Type B pancreatic cell (in vitro differentiated cells): ENCODE results near the gene ANKRD28. TPM values are rescaled to one million over a fixed set of nuclear protein-coding genes. Genes with fewer than 3 reads are reported as not detected.
"Not testable (repeated sequence)": the region's sequence is repeated elsewhere in the genome, so short reads cannot be mapped to it uniquely, and the experiment has no call there.

ENCODE experiments used
- DNase-seq: peaks from one replicate; pipeline ENCODE4 v3.0.0; 2021; ENCODE audit warnings: mixed read lengths; ENCODE audit not compliant: unreplicated experiment; ENCODE audit errors: extremely low spot score
- H3K27ac Mint-ChIP-seq: 2 replicates; pipeline ENCODE4 v1.8.0; 2021; ENCODE audit warnings: mild to moderate bottlenecking, mixed read lengths
- H3K27me3 Mint-ChIP-seq: 2 replicates; pipeline ENCODE4 v1.8.0; 2021; ENCODE audit warnings: mixed read lengths
- H3K36me3 Mint-ChIP-seq: 2 replicates; pipeline ENCODE4 v1.8.0; 2021; ENCODE audit warnings: mixed read lengths
- H3K4me1 Mint-ChIP-seq: one replicate; pipeline ENCODE4 v1.8.0; 2021; ENCODE audit warnings: mixed read lengths; ENCODE audit not compliant: unreplicated experiment
- H3K4me3 Mint-ChIP-seq: 2 replicates; pipeline ENCODE4 v1.8.0; 2021; ENCODE audit warnings: mild to moderate bottlenecking, mixed read lengths
- H3K9me3 Mint-ChIP-seq: 2 replicates; pipeline ENCODE4 v1.8.0; 2021; ENCODE audit warnings: mixed read lengths
- total RNA-seq: library from RNA; stranded (reverse); gene quantifications from 2 replicates; pipeline ENCODE4 v1.2.1, GENCODE V29; 2021; ENCODE audit warnings: low replicate concordance
- TF ChIP-seq, protein P1 (sequence below): fragments of 200-600 bp; sonication (generic); conservative IDR thresholded peaks from 2 replicates; pipeline ENCODE4 v1.5.0; 2021; ENCODE audit warnings: antibody characterized with exemption, mild to moderate bottlenecking

Gene ANKRD28
- total RNA-seq, 1 donor from 2014 or later = 44.3 TPM

DNA sequence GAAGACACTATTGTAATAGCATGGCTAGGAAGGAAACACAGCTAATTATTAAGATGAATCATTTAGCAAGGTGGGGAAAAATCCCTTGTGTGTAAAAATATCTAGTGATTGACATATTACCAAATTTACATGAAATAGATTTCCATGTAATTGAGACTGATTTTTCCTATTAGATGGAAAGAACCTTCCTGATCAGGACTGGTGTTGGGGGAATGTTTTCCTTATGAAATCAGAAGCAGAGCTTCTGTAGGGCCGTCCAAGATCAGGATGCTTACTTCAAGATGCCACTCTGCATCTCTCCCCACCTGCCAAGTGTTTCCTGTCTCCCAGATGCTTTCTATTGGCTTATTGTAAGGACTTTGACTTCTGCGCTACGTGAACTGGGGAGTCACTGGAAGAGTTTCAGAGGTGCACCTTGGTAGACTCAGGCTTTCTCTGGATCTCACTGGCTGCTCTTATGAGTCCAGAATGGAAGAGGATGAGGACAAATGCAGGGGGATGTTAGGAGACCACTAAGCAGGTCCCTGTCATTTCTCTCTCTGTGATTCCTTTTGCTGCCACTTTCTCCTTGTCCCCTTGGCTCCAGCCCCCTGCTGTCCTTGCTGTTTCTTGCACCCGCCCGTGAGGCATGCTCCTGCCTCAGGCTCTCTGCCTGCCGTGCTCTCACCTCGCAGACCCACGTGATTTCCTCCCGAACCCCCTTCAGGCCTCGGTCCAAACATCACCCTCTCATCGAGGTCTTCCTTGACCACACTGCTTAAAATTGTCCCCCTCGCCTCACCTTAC is 166.2 kb downstream of the ANKRD28 start:
- DNase-seq = no peak
- H3K27me3 Mint-ChIP-seq = no peaks in the 10 kb centered on the region
- peaks cover 45% of the 10 kb centered on the region for H3K4me1 Mint-ChIP-seq
- no peak overlapping the region for H3K4me3 Mint-ChIP-seq
- H3K9me3 Mint-ChIP-seq = no peaks in the 10 kb centered on the region
- peak overlapping the region; percentile 30 for H3K27ac Mint-ChIP-seq
- H3K36me3 Mint-ChIP-seq = no peaks in the 10 kb centered on the region
- TF ChIP-seq, protein P1, sequence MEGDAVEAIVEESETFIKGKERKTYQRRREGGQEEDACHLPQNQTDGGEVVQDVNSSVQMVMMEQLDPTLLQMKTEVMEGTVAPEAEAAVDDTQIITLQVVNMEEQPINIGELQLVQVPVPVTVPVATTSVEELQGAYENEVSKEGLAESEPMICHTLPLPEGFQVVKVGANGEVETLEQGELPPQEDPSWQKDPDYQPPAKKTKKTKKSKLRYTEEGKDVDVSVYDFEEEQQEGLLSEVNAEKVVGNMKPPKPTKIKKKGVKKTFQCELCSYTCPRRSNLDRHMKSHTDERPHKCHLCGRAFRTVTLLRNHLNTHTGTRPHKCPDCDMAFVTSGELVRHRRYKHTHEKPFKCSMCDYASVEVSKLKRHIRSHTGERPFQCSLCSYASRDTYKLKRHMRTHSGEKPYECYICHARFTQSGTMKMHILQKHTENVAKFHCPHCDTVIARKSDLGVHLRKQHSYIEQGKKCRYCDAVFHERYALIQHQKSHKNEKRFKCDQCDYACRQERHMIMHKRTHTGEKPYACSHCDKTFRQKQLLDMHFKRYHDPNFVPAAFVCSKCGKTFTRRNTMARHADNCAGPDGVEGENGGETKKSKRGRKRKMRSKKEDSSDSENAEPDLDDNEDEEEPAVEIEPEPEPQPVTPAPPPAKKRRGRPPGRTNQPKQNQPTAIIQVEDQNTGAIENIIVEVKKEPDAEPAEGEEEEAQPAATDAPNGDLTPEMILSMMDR = no peak

DNA sequence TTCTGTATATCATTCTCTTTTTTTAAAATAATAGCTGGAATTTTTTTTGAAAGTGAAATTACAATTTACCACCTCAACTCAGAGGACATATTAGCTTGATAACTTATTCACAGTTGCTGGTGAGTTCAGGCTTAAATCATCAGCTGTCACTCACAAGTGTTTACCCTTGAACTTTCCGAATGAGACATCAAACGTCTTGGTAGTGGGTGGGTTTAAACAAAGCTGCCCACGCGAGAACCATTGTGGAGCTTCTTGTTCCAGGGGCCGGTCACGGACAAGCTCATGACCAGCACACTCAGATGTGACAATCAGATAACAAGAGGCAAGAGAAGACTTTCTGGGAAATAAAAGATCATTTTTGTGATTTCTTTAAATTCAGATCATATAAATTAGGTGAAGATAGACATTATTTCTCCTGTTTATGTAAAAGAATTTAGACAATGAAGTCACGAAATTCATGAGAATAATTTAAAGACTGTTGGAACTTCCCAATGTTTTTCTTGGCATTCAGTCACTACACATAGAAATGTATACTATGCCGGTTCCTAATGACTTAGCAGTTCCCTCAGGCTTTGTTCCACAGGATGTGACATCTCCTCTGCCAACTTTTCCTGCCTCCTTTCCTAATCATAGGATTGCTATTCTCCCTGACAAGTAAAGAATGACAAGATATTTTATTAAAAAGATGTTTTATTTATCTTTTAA is 167.0 kb downstream of the ANKRD28 start:
- peaks cover 45% of the 10 kb centered on the region for H3K4me1 Mint-ChIP-seq
- H3K27me3 Mint-ChIP-seq = no peaks in the 10 kb centered on the region
- TF ChIP-seq, protein P1 = no peak
- H3K9me3 Mint-ChIP-seq = no peaks in the 10 kb centered on the region
- H3K36me3 Mint-ChIP-seq = no peaks in the 10 kb centered on the region
- H3K4me3 Mint-ChIP-seq = peak overlapping the region; percentile 41
- DNase-seq = no peak
- H3K27ac Mint-ChIP-seq = no peak overlapping the region

DNA sequence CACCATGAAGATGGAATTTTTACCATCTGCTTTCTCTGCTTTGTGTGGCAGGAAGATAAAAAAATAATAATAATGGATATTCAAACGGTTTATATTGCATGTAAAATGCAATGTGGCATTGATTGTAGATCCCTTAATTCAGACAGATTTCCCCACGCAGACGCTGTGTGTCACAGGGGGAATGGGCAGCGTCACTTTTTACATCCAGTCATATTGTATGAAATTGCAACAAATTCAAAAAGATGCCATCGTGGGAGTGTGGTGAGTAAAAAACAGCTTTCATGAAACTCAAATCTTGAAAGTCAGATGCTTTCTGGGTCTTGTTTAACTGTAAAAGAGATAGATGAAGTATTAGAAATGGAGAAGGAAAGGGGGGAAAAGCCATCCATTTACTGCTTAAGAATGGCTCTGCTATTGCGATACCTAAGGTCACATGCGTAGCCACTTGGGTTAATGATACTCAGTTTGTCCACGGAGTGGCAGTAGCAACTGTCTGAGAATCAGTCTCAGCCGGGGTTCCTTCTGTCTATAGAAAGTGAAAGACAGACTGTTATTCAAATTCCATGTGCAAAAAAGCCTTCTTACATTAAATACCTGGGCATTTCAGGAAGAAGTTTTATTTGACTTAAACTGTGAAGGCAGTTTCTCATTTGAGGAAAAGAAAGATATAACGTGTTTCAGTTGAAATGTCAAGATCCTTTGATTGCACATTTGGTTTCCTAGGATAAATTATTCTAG is 167.8 kb downstream of the ANKRD28 start:
- no peak overlapping the region for H3K27ac Mint-ChIP-seq
- no peaks in the 10 kb centered on the region for H3K27me3 Mint-ChIP-seq

DNA sequence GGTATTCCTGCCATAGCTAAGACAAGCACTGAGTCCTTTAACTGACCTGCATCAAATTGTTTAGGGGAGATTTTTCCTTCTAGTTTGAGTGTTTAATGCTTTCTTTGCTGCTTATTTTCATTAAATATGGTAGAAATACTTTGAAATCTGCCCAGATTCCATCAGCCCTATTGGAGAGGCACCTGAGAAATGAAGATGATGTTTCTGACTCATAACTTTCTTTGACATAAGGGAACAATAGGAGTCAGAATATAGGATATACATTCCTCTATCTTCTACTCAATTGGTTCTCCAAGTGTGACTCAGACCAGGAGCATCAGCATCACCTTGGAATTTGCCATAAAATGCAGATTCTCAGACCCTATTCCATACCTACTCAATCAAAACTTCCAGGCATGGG is 168.8 kb downstream of the ANKRD28 start:
- H3K27ac Mint-ChIP-seq = no peak overlapping the region
- no peaks in the 10 kb centered on the region for H3K9me3 Mint-ChIP-seq
- H3K36me3 Mint-ChIP-seq = no peaks in the 10 kb centered on the region
- TF ChIP-seq, protein P1 = no peak
- H3K27me3 Mint-ChIP-seq = no peaks in the 10 kb centered on the region
- H3K4me3 Mint-ChIP-seq = no peak overlapping the region
- DNase-seq = no peak
- peaks cover 34% of the 10 kb centered on the region for H3K4me1 Mint-ChIP-seq

More for the DNA sequence above, 167.8 kb downstream of the ANKRD28 start:
- Mint-ChIP-seq H3K9me3 (no peaks in the 10 kb centered on the region), H3K4me1 (peaks cover 45% of the 10 kb centered on the region), H3K36me3 (no peaks in the 10 kb centered on the region), H3K4me3 (peak overlapping the region; percentile 61)
- TF ChIP-seq, protein P1 = peak; percentile 82
- no peak for DNase-seq

DNA sequence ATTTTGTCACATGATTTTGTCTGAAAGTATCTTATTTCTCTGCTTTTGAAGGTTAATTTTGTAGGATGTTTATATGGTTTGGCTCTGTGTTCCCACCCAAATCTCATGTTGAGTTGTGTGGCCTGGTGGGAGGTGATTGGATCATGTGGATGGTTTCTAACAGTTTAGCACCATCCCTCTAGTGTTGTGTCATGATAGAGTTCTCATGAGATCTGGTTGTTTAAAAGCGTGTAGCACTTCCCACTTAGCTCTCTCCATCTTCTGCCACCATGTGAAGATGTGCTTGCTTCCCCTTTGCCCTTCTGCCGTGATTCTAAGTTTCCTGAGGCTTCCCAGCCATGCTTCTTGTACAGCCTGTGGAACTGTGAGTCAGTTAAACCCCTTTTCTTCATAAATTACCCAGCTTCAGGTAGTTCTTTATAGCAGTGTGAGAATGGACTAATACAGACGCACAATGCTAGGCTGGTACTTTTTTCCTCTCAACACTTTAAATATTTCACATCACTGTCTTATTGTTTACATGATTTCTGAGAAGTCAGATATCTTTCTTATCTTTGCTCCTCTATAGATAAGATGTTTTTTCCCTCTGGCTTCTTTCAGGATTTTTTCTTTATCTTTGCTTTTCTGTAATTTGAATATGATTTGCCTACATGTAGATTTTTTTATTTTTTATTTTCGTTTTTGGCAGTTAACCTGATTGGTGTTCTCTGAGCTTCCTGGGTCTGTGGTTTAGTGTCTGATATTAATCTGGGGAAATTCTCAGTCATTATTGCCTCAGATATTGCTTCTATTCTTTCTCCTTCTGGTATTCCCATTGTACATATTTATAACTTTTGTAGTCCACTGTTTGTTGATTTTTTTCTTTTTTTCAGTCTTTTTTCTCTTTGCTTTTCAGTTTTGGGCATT is 174.0 kb downstream of the ANKRD28 start:
- no peak for DNase-seq
- Mint-ChIP-seq H3K36me3 (peaks cover 6% of the 10 kb centered on the region), H3K9me3 (peaks cover 20% of the 10 kb centered on the region), H3K27me3 (no peaks in the 10 kb centered on the region), H3K4me1 (no peaks in the 10 kb centered on the region), H3K4me3 (no peak overlapping the region), H3K27ac (no peak overlapping the region)
- TF ChIP-seq, protein P1 = no peak

DNA sequence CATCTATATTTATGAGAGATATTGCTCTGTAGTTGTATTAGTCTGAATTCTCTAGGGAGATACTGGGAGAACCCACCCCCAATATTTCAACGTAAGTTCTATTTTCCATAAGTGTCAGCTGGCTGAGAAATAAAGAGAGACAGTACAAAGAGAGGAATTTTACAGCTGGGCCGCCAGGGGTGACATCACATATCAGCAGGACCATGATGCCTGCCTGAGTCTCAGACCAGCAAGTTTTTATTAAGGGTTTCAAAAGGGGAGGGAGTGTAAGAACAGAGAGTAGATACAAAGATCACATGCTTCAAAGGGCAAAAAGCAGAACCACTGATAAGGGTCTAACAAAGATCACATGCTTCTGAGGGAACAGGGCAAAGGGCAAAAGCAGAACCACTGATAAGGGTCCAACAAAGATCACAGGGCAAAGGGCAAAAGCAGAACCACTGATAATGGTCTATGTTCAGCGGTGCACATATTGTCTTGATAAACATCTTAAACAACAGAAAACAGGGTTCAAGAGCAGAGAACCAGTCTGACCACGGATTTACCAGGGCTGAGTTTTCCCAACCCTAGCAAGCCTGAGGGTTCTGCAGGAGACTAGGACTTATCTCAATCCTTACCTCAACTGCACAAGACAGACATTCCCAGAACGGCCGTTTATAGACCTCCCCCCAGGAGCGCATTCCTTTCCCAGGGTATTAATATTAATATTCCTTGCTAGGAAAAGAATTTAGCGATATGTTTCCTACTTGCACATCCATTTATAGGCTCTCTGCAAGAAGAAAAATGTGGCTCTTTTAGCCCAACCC is 177.9 kb downstream of the ANKRD28 start:
- not testable (repeated sequence) for H3K27ac Mint-ChIP-seq, H3K4me1 Mint-ChIP-seq, DNase-seq, H3K4me3 Mint-ChIP-seq, H3K27me3 Mint-ChIP-seq, H3K36me3 Mint-ChIP-seq
- H3K9me3 Mint-ChIP-seq = peaks cover 20% of the 10 kb centered on the region
